RCC 7860 (cell line): ENCODE results near the gene ELAVL2.

ENCODE experiments used
- DNase-seq: peaks from one replicate; pipeline ENCODE4 v3.0.0-alpha.2; 2015; ENCODE audit warnings: low spot score
- FAIRE-seq: peaks from 2 replicates; lab custom pipeline; 2012; peaks lifted over from hg19 to GRCh38; lab: Jason Lieb, UNC

Gene ELAVL2

DNA sequence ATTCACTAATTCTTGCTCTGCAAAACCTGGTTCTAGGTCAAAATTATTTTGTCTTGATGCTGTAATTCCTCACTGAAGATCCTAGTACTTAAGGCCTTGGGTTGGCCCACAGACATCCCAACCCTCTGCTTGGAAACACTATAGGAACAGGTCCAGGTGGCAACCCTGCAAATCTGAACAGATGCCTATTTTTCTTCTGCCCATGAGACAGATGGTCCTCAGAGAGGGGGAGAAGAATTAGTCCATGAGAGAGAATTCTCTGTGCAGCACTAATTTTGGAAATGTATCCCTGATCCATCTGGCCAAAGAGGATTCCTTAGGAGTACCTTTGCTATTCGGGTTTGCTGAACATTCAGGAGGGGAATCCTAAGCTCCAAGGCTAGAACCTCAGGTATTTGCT is 156.3 kb downstream of the ELAVL2 start:
- FAIRE-seq (no peak), DNase-seq (no peak)

DNA sequence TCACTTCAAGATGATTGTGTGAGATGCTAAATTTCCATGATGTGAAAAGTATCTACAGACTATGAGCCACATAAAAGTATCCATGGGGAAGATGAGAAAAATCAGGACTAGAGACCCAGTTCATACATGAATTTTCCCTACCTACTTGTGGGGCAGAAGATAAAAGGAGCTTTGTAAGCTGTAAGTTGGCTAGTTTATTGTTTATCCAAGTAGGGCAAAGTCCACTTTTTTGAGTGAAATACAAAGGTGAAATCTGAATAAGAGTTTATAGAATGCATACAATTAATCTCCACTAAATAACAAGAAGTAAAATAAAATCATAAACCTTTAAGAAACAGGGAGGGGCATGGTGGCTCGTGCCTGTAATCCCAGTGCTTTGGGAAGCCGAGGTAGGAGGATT is 160.4 kb downstream of the ELAVL2 start:
- no peak for FAIRE-seq
- no peak for DNase-seq

DNA sequence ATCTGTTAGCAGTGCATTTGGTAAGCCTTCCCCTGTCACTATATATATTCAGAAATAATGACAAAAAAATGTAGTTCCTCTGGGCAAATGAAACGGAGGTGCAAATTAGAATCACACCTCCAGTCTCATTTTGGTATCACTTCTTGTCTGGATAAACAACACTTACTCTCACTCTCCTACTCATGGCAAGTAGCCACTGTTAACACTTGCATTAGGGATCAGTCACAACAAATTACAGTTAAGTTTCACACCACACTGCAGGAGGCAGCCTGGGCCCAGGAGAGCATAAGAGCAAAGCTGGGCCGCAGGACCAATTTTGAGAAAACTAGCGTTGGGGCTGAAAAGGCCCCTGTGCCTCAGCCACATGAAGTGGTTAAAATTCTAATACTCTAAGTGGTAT is 161.0 kb downstream of the ELAVL2 start:
- DNase-seq (no peak), FAIRE-seq (no peak)

DNA sequence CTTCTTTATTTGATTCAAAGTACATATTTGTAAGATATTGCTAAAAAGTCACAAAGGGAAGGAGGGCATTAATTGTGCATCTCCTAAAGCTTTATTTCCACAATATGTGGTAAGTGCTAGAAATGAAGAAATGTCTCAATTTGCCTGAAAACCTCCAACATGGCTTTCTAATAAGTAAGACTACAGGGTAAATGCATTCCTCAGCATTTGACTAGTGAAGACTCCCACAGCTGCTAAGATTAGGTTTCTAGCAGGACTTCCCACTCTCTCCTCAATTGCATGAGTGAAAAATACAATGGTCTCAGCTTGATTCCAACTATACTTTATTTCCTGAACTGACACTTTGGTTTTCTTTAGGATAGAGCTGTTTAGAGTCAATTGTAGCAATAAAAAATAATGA is 162.1 kb downstream of the ELAVL2 start:
- FAIRE-seq (no peak), DNase-seq (no peak)

- DNase-seq (no peak), FAIRE-seq (no peak)
Measured at GRCh38 chr9:23663536-23663935, 162.5 kb downstream of the ELAVL2 start.

DNA sequence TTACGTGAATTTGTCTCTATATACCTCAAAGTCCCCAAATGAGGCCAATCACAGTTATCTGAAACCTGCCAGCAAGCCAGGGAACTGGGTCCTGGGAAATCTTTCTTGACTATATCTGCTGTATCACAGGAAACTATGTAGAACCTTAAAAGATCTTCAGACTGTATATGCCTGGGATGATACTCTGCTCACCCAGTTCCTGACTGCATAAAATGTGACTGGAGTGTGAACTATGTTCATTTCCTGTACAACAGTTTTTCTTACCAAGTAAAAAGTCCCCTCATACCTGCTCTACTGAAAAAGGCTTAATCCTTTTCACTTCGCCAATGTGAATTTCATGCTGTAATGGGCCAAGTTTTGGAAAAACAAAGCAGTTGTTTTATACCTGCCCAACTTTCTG is 162.9 kb downstream of the ELAVL2 start:
- DNase-seq = no peak
- FAIRE-seq = no peak

GRCh38 chr9:23662320-23662719 is 163.7 kb downstream of the ELAVL2 start:
- FAIRE-seq (no peak), DNase-seq (no peak)

DNA sequence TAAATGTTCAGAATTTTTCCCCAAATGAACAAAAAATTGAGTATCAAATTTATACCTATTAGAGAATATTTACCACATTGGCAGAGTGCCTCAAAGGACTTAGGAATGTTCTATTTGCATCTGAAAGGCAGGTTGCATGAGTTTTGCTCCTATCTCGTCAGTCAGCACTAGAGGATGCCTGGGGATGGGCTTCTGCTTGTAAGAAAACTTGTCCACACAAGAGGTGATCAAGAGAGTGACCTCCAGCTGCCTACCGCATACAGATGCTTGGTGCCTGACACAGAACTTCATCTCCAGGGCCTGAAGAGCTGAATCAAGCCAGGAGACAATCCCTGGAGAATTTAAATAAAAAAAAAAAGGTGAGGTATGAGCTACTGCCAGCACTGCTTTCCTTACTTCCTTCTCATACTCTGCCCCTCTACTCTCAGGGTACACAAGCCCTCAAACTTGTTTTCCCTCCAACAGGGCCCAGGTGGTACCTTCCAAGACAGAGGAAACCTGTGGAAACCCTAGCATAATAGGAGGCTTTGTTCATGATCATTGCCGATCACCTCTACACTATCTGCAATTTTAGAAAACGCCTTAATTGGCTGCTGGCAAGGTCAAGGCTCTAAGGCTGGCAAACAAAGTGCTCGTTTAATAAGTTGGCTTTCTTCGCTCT is 166.6 kb downstream of the ELAVL2 start:
- FAIRE-seq = no peak
- no peak for DNase-seq

DNA sequence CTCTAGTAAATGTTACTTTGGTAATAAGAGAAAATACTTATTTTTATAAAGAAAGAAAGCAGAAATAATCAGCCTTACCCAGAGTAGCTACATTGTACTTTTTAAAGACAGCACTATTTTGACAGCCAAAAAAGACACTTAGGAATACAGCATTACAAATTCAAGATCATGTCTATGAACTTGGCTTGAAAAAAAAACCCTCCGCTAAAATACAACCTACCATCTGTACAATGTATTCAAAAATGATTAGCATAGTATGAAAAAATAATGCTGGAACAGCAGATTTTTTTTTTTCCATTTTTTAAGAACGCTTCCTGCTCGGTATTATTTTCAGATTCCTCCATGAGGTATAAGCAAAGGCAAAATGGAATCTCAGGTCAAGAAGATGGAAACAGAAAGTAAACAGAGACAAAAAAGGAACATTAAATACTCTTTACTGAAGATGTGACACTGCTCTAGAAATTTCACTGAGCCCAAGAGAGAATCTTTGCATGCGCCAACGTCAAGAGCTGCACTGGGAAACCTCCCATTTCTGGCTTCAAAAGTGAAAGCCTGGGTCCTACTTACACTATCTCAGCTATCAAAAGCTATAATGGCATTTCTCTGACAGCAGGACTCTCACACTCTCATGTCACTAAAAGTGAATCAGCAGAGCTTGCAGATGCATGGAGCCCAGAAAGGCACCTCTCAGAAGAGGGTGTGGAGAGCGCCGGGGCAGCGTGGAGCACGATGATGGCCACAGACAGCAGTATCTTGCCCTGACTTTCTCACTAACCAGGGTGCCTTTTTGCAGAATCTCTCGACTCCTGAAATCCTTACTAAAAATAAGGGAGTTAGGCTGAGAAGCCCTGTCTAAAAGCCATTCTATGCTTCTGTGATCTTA is 167.4 kb downstream of the ELAVL2 start:
- no peak for DNase-seq
- no peak for FAIRE-seq

DNA sequence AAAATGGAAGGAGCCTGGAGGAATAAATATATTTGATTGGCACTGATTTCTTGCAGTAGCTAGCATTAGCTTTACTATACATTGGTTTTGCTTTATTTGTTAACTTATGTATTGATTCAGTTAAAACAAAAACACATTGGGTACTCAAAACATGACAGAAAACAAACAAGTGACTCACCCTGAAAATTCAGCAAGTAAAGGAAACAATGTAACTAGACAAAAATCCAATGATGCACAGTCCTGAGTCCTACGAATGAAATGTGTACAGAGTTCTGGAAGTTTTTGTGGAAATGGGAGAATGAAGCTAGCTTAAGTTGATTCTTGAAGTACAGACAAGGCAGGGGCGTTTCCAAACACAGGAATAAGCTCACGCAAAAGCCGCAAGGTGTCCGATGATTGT is 175.0 kb downstream of the ELAVL2 start:
- FAIRE-seq = no peak
- DNase-seq = no peak

- DNase-seq = no peak
- no peak for FAIRE-seq
Measured at GRCh38 chr9:23648651-23649050, 177.4 kb downstream of the ELAVL2 start.

GRCh38 chr9:23644896-23645295 is 181.1 kb downstream of the ELAVL2 start:
- FAIRE-seq (no peak), DNase-seq (no peak)

- DNase-seq = no peak
- FAIRE-seq = no peak
Measured at GRCh38 chr9:23644326-23644725, 181.7 kb downstream of the ELAVL2 start.

DNA sequence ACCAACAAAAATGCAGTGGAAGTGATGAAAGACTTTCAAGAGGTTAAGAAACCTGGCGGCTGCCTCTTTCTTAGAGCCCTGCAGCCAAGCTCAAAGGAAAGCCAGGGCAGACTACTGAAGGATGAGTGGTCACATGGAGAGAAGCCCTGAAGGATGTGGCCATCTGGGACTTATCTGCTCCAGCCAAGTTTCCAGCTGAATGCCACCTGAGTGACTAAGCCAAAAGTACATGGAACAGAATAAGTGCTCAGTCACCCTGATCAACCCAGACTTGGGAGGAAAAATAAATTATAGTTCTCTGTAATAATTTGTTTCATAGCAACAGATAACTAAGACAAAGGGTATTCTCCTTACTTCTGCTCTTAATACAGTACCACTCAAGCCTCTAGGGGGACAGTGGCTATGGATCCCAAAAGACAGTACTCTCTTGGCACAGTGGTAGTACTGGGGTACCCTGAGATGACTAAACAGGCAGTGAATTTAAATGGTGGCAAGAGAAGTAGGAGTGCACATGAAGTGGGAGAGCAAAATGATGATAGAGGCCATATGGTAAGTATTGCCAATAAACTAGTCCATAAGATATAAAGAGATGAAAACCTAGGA is 182.3 kb downstream of the ELAVL2 start:
- DNase-seq (peak; percentile 82), FAIRE-seq (peak; percentile 68)
